Spleen (tissue), 7 donors: Measurements from ENCODE around the gene KCNH6.

Experiments
- POLR2A ChIP-seq, 3 donors: fragments of 450-650 bp; IDR thresholded peaks; one replicate each; pipeline ENCODE4 v1.5.1; 2017; ENCODE audit warnings: antibody characterized with exemption in 3 of 3, mild to moderate bottlenecking in 1 of 3
- TF ChIP-seq, protein P1 (sequence below), 11 experiments: fragments of 200-600 bp in 7 of 11; fragments of 450-650 bp in 4 of 11; sonication (generic) in 4 of 11; IDR thresholded peaks in 8 of 11; conservative IDR thresholded peaks in 3 of 11; 1 replicate in 7 of 11; 2 replicates in 4 of 11; pipeline versions ENCODE4 v1.4.0 to v1.8.0; 2016 to 2021; ENCODE audit warnings: antibody characterized with exemption in 11 of 11, inconsistent platforms in 4 of 11, mild to moderate bottlenecking in 1 of 11
- donor health status: DM: no; HTN: no; CAD: no; lungs with moderate emphysema.
- donor health status: DM: no; HTN: no; CAD: no.
- donor health status: DM: no; HTN: no; CAD: no.

DNA sequence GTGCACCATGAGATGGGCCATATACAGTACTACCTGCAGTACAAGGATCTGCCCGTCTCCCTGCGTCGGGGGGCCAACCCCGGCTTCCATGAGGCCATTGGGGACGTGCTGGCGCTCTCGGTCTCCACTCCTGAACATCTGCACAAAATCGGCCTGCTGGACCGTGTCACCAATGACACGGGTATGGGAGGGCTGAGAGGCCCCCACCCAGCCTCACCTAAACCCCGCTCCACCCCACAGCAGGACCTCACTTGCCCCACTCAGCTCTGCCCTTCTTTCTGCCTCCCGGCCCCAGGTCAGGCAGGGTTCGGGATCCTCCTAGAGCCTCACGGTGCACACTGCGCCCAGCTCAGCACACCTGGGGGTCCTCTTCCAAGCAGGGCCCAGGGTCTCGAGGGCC, 40.6 kb upstream of the KCNH6 start:
- TF ChIP-seq, protein P1, sequence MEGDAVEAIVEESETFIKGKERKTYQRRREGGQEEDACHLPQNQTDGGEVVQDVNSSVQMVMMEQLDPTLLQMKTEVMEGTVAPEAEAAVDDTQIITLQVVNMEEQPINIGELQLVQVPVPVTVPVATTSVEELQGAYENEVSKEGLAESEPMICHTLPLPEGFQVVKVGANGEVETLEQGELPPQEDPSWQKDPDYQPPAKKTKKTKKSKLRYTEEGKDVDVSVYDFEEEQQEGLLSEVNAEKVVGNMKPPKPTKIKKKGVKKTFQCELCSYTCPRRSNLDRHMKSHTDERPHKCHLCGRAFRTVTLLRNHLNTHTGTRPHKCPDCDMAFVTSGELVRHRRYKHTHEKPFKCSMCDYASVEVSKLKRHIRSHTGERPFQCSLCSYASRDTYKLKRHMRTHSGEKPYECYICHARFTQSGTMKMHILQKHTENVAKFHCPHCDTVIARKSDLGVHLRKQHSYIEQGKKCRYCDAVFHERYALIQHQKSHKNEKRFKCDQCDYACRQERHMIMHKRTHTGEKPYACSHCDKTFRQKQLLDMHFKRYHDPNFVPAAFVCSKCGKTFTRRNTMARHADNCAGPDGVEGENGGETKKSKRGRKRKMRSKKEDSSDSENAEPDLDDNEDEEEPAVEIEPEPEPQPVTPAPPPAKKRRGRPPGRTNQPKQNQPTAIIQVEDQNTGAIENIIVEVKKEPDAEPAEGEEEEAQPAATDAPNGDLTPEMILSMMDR (IDR thresholded peaks at IDR 0.05 in 8 of 11, conservative IDR thresholded peaks at IDR 0.05 in 3 of 11) = no peak
- no peak for TF ChIP-seq POLR2A (IDR thresholded peaks at IDR 0.05)
